Neural crest cell (in vitro differentiated cells): ENCODE results near the gene NME2. TPM values are rescaled to one million over a fixed set of nuclear protein-coding genes. Genes with fewer than 3 reads are reported as not detected.
"Not testable (repeated sequence)": the region's sequence is repeated elsewhere in the genome, so short reads cannot be mapped to it uniquely, and the experiment has no call there.

Experiments used
- DNase-seq: peaks from one replicate; pipeline ENCODE4 v3.0.0; 2021; ENCODE audit warnings: low read depth, mixed read lengths, low spot score
- H3K27ac Mint-ChIP-seq: one replicate; pipeline ENCODE4 v1.8.0; 2021; ENCODE audit warnings: mild to moderate bottlenecking, mixed read lengths; ENCODE audit not compliant: unreplicated experiment
- H3K27me3 Mint-ChIP-seq: 2 replicates; pipeline ENCODE4 v1.8.0; 2021; ENCODE audit warnings: low read depth, mild to moderate bottlenecking, mixed read lengths
- H3K36me3 Mint-ChIP-seq: 2 replicates; pipeline ENCODE4 v1.8.0; 2021; ENCODE audit warnings: low read depth, mild to moderate bottlenecking, mixed read lengths
- H3K4me1 Mint-ChIP-seq: 2 replicates; pipeline ENCODE4 v1.8.0; 2021; ENCODE audit warnings: mixed read lengths
- H3K4me3 Mint-ChIP-seq: one replicate; pipeline ENCODE4 v1.8.0; 2021; ENCODE audit warnings: mild to moderate bottlenecking, mixed read lengths
- H3K9me3 Mint-ChIP-seq: 2 replicates; pipeline ENCODE4 v1.8.0; 2021; ENCODE audit warnings: mixed read lengths
- CTCF ChIP-seq: fragments of 200-600 bp; sonication (generic); conservative IDR thresholded peaks from 2 replicates; pipeline ENCODE4 v1.5.0; 2021; ENCODE audit warnings: antibody characterized with exemption, mild to moderate bottlenecking
- total RNA-seq: library from RNA; stranded (reverse); gene quantifications from 2 replicates; pipeline ENCODE4 v1.2.1, GENCODE V29; 2021

NME2 gene
- total RNA-seq, 1 donor from 2014 or later, result 541 TPM

- Mint-ChIP-seq H3K9me3 (no peaks in the 10 kb centered on the region), H3K27ac (peak within 1 kb of the TSS; percentile 99), H3K27me3 (no peaks in the 10 kb centered on the region), H3K4me3 (peak within 1 kb of the TSS; percentile 96), H3K4me1 (peaks cover 43% of the 10 kb centered on the region), H3K36me3 (no peaks in the 10 kb centered on the region)
- peak; percentile 89 for DNase-seq
- no peak for TF ChIP-seq CTCF
These were observed 45.2 kb upstream of the NME2 start, which contains the start of gene SPAG9 for GRCh38 chr17:51120739-51121619. Gene SPAG9 (minus strand): TSS chr17:51120868. CDS start chr17:51120656, 212 bp downstream.

GRCh38 chr17:51121620-51122472 lies 44.4 kb upstream of the NME2 start:
- no peak for TF ChIP-seq CTCF
- H3K9me3 Mint-ChIP-seq, result no peaks in the 10 kb centered on the region
- peak overlapping the region; percentile 99 for H3K27ac Mint-ChIP-seq

DNA sequence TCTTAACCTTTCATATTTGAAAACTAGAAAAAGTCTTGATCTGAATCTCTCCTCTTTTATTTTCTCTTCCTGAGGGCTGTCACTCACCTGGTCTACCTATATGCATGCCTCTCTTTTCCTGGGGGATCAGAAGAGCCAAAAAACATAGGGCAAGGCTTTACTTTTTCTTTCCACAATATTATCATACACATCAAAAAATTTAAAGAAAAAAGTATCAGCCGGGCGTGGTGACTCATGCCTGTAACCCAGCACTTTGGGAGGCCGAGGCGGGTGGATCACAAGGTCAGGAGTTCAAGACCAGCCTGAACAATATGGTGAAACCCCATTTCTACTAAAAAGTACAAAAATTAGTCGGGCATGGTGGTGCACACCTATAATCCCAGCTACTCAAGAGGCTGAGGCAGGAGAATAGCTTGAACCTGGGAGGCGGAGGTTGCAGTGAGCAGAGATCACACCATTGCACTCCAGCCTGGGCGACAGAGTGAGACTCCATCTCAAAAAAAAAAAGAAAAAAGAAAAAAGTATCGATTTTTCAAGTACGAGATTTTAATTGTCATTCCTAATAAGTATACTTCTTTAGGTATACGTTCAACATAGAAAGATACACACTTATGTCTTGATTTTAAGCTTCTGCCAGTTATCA lies 43.6 kb upstream of the NME2 start:
- DNase-seq, H3K9me3 Mint-ChIP-seq, H3K27ac Mint-ChIP-seq, H3K27me3 Mint-ChIP-seq, H3K36me3 Mint-ChIP-seq: not testable (repeated sequence)
- Mint-ChIP-seq H3K4me3 (peak overlapping the region; percentile 94), H3K4me1 (peaks cover 36% of the 10 kb centered on the region)

More at GRCh38 chr17:51121620-51122472, 44.4 kb upstream of the NME2 start:
- DNase-seq, result peak; percentile 33
- H3K27me3 Mint-ChIP-seq, result no peaks in the 10 kb centered on the region
- peak overlapping the region; percentile 94 for H3K4me3 Mint-ChIP-seq
- H3K4me1 Mint-ChIP-seq, result peaks cover 41% of the 10 kb centered on the region
- H3K36me3 Mint-ChIP-seq, result no peaks in the 10 kb centered on the region

GRCh38 chr17:51124640-51125503 lies 41.3 kb upstream of the NME2 start:
- no peak overlapping the region for H3K27ac Mint-ChIP-seq
- H3K4me3 Mint-ChIP-seq, result no peak overlapping the region
- H3K9me3 Mint-ChIP-seq, result no peaks in the 10 kb centered on the region
- peaks cover 17% of the 10 kb centered on the region for H3K4me1 Mint-ChIP-seq
- H3K36me3 Mint-ChIP-seq, result no peaks in the 10 kb centered on the region
- no peak for TF ChIP-seq CTCF
- no peaks in the 10 kb centered on the region for H3K27me3 Mint-ChIP-seq
- DNase-seq, result no peak

DNA sequence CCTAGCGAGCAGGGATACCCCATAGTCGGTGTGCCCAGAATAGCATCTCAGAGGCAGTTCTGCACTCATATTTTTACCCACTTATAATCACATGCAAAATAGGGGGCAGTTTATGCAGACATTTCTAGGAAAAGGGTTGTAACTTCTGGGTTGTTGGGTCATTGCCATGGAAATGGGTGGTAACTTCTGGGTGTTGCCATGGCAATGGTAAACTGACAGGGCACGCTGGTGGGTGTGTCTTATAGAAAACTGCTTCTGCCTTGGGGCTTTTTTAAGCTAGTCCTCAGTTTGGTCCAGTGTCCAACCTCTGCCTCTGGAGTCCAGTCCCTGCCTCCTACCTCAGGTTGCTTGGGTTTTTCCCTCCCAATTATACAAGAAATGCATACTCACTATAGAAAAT lies 38.1 kb upstream of the NME2 start:
- no peak for DNase-seq
- no peak for TF ChIP-seq CTCF
- H3K4me1 Mint-ChIP-seq, result no peaks in the 10 kb centered on the region
- H3K27ac Mint-ChIP-seq, result no peak overlapping the region
- no peak overlapping the region for H3K4me3 Mint-ChIP-seq
- H3K36me3 Mint-ChIP-seq, result no peaks in the 10 kb centered on the region
- no peaks in the 10 kb centered on the region for H3K9me3 Mint-ChIP-seq
- no peaks in the 10 kb centered on the region for H3K27me3 Mint-ChIP-seq
